GM12873 (cell line): ENCODE results near the gene TAF6.

ENCODE experiments used
- CTCF ChIP-seq: IDR thresholded peaks from 2 replicates; pipeline ENCODE4 v1.5.1; 2012; ENCODE audit warnings: low read depth, mild to moderate bottlenecking, moderate library complexity, low read length, control low read depth; ENCODE audit not compliant: insufficient read depth; ENCODE audit errors: missing control alignments

Gene TAF6

GRCh38 chr7:100122568-100122967 lies 3.4 kb upstream of the TAF6 start:
- no peak for TF ChIP-seq CTCF

DNA sequence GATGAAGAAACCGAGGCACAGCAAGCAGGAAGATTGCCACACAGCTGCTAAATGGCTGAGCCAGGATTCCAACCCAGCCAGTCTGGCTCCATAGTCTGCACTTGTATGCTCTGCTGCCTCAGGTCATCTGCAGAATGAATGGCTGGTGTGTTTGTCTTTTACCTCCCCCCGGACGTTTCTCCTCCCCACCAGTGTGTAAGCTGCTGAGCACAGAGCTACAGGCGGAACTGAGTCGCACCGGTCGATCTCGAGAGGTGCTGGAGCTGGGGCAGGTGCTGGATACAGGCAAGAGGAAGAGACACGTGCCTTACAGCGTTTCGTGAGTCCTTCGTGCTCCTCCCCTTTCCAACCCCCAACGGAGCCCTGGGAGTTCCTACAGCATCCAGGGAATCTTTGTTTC lies 2.9 kb upstream of the TAF6 start:
- TF ChIP-seq CTCF, result no peak

DNA sequence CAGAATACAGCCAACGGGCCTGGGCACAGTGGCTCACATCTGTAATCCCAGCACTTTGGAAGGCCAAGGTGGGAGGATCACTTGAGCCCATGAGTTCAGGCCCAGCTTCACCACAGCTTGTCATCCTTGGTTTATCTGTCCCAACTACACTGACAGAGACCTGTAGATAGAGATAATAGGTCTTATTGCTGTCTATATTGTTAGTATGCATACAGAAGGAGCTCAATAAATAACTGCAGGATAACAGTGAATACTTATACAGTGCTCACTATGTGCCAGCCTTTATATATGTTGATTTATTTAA lies 1.5 kb upstream of the TAF6 start:
- no peak for TF ChIP-seq CTCF

DNA sequence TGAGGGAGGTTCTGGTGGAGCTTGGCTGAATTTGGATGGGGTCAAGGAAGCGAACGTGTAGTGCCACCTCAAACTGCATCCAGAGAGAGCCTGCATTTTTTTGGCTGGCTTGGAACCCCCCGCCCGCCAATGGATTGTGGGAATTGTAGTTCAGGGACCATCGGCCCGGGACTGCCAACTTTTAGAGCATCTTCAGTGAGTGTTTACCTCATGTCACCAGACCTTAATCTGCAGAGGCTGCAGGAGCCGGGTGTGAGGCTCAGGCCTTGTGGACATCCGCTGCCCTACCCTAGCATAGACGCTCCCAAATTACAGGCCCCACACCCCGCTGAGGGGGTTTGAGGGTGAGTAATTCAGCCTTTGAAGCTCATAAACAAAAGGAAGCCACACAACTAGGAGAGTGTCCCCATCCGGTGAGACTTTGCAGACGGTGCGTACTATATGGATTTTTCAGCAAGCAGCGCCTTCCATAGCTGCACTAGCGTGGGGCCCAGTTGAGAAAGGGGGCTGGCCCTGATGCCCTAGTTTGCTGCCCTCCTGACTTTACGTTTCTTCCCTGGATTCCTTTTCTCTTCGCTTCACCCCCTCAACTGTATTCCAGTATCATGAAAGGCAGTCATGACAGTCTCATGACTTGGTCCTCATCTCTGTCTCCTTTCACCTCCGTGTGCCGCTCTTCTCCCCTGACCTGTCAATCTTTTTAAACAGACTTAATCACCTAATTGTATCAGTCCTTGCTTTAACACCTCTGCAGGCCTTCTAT lies 993 bp upstream of the TAF6 start:
- no peak for TF ChIP-seq CTCF

DNA sequence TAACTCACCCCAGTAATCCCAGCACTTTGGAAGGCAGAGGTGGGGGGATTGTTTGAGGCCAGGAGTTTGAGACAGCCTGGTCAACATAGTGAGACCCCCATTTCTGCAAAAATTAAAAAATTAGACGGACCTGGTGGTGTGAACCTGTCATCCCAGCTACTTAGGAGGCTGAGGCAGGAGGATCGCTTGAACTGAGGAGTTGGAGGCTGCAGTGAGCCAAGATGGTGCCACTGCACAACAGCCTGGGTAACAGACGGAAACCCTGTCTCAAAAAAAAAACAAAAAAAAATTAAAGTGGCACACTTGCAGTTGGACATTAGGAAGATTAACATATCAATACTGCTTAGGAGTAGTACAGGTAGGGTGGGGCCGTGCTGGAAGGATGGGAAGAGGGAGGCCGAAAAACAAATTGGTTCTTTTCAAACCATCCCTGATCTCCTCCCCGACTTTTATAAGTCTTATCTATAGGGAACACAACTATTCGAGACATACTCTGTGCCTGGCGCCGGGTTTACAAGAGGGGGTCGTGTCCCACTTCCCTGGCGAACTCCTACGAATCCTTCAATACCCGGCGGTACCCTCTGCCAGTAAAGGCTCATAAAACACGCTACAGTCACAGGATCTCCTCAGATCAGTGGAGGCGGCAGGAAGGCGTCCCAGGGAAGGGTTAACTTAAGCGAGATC lies 628 bp downstream of the TAF6 start:
- no peak for TF ChIP-seq CTCF

GRCh38 chr7:100115026-100115425 lies 4.1 kb downstream of the TAF6 start:
- no peak for TF ChIP-seq CTCF

- no peak for TF ChIP-seq CTCF
These were observed 7.2 kb downstream of the TAF6 start for GRCh38 chr7:100111914-100112313.
